Panc1 (cell line): Measurements from ENCODE around the gene CRCP. TPM values are rescaled to one million over a fixed set of nuclear protein-coding genes. Genes with fewer than 3 reads are reported as not detected.

Experiments used
- ATAC-seq: fragments of 200-7000 bp; cut with Tn5 transposase; 2 replicates; pipeline ENCODE4 v1.9.1; 2020; ENCODE audit warnings: mild to moderate bottlenecking, moderate library complexity
- BruUV-seq: library from RNA; stranded (reverse); fragments of 400-500 nt; replicated peaks from 2 replicates; lab custom pipeline; 2021; lab: Mats Ljungman, UMichigan
- CTCF ChIA-PET: fragments of 300-600 bp; sonication (Branson Sonifier 250); formaldehyde crosslinking; loops from one replicate; lab custom pipeline; 2022; ENCODE audit warnings: antibody characterized with exemption; lab: Charles Lee
- POLR2A ChIA-PET: fragments of 300-600 bp; sonication (Branson Sonifier 250); formaldehyde crosslinking; loops from one replicate; lab custom pipeline; 2022; ENCODE audit warnings: antibody characterized with exemption; lab: Charles Lee
- DNase-seq: peaks from one replicate; pipeline ENCODE4 v3.0.0-alpha.2; 2010; ENCODE audit warnings: low read depth, low spot score
- H3K27ac ChIP-seq: 2 replicates; pipeline ENCODE4 v1.5.1; 2011; ENCODE audit warnings: mild to moderate bottlenecking, low read length, inconsistent platforms
- H3K27me3 ChIP-seq: fragments of 200-500 bp; sonication (Bioruptor generic); 2 replicates; pipeline ENCODE4 v1.6.0; 2014; ENCODE audit warnings: low read length, inconsistent platforms; ENCODE audit not compliant: control insufficient read depth, insufficient read depth
- H3K36me3 ChIP-seq: fragments of 200-500 bp; sonication (Bioruptor generic); 2 replicates; pipeline ENCODE4 v1.5.1; 2014; ENCODE audit warnings: inconsistent platforms, mild to moderate bottlenecking, low read length, moderate library complexity; ENCODE audit not compliant: control insufficient read depth, insufficient read depth
- H3K4me1 ChIP-seq: 2 replicates; pipeline ENCODE4 v1.5.1; 2011; ENCODE audit warnings: inconsistent platforms, mild to moderate bottlenecking, low read length, moderate library complexity; ENCODE audit not compliant: control insufficient read depth, insufficient read depth
- H3K4me3 ChIP-seq, 2 experiments: 2 replicates each; pipeline ENCODE4 v1.5.1; 2011 to 2012; ENCODE audit warnings: low read depth in 2 of 2, low read length in 2 of 2, mild to moderate bottlenecking in 2 of 2, inconsistent platforms in 1 of 2, moderate library complexity in 1 of 2
- H3K9me3 ChIP-seq: fragments of 200-500 bp; sonication (Bioruptor generic); 2 replicates; pipeline ENCODE4 v1.5.1; 2014; ENCODE audit warnings: low read depth, mild to moderate bottlenecking, inconsistent platforms, low read length, moderate library complexity; ENCODE audit not compliant: control insufficient read depth, insufficient read depth
- CTCF ChIP-seq: fragments of 450-650 bp; IDR thresholded peaks from 2 replicates; pipeline ENCODE4 v1.5.1; 2017; ENCODE audit warnings: mild to moderate bottlenecking
- POLR2AphosphoS5 ChIP-seq: IDR thresholded peaks from 2 replicates; pipeline ENCODE4 v1.6.1; 2012; ENCODE audit warnings: mild to moderate bottlenecking, low read depth, low read length, moderate library complexity
- REST ChIP-seq, 2 experiments: IDR thresholded peaks; 2 replicates each; pipeline ENCODE4 v1.6.1; 2011 to 2012; ENCODE audit warnings: low read depth in 2 of 2, control low read depth in 1 of 2, low read length in 1 of 2, mild to moderate bottlenecking in 1 of 2, moderate library complexity in 1 of 2; ENCODE audit not compliant: insufficient read depth in 1 of 2
- SIN3A ChIP-seq: IDR thresholded peaks from 2 replicates; pipeline ENCODE4 v1.6.1; 2012; ENCODE audit warnings: low read depth, mild to moderate bottlenecking, low read length, moderate library complexity, borderline replicate concordance; ENCODE audit not compliant: insufficient read depth
- TCF7L2 ChIP-seq: IDR thresholded peaks from 2 replicates; pipeline ENCODE4 v1.6.1; 2011; ENCODE audit warnings: mild to moderate bottlenecking, low read depth, low read length, inconsistent platforms
- in situ Hi-C: cut with HindIII; loops from 2 replicates; pipeline ENCODE4 v1.10.0; 2016; ENCODE audit warnings: low sequenced_read_pairs, low pct_unique_long_range_greater_than_20kb
- intact Hi-C: fragments of 100-400 bp; cut with micrococcal nuclease; formaldehyde crosslinking; loops from one replicate; pipeline ENCODE4 v1.10.0; 2022; ENCODE audit not compliant: unreplicated experiment
- total RNA-seq: library from RNA; stranded (reverse); gene quantifications from one replicate; pipeline ENCODE4 v1.2.1, GENCODE V29; 2021; ENCODE audit not compliant: unreplicated experiment

The CRCP gene
- total RNA-seq, 1 experiment from 2014 or later = 46.4 TPM

- TF ChIP-seq REST (IDR thresholded peaks at IDR 0.05; ENCODE audit: insufficient read depth in 1 of 2, low read depth in 2 of 2, low read length in 1 of 2) (no peak), CTCF (no peak), TCF7L2 (no peak), POLR2AphosphoS5 (no peak), SIN3A (no peak)
- in situ Hi-C loops = no loop called here
- CTCF ChIA-PET = no interaction called here
- DNase-seq (no peak), ATAC-seq (no peak)
- intact Hi-C loops = no loop called here
- Histone ChIP-seq H3K9me3 (no peaks in the 10 kb centered on the region), H3K27ac (no peak overlapping the region), H3K4me3 (no peak overlapping the region), H3K36me3 (peaks cover 6% of the 10 kb centered on the region), H3K4me1 (no peaks in the 10 kb centered on the region; the same call in 1 of the 2 replicates), H3K27me3 (no peaks in the 10 kb centered on the region)
- POLR2A ChIA-PET = no interaction called here
- BruUV-seq = no TSS peak
Measured at GRCh38 chr7:66143876-66144332, 29.3 kb downstream of the CRCP start.

GRCh38 chr7:66145400-66146104, 30.9 kb downstream of the CRCP start:
- no peak for ATAC-seq
- POLR2A ChIA-PET = interaction anchor here (0.5 kb wide), 1 partner anchor 103 kb away, joined by 3 read pairs; no protein-coding TSS in a partner anchor
- CTCF ChIA-PET = no interaction called here

More at GRCh38 chr7:66145400-66146104, 30.9 kb downstream of the CRCP start:
- H3K36me3 ChIP-seq = peaks cover 4% of the 10 kb centered on the region
- no peak for DNase-seq
- no peak overlapping the region for H3K4me3 ChIP-seq
- in situ Hi-C loops = no loop called here
- H3K27me3 ChIP-seq = no peaks in the 10 kb centered on the region
- BruUV-seq = no TSS peak
- H3K4me1 ChIP-seq = no peaks in the 10 kb centered on the region; the same call in 1 of the 2 replicates
- H3K9me3 ChIP-seq = no peaks in the 10 kb centered on the region
- no peak overlapping the region for H3K27ac ChIP-seq
- intact Hi-C loops = no loop called here
- no peak for TF ChIP-seq POLR2AphosphoS5
- TF ChIP-seq TCF7L2 = no peak
- TF ChIP-seq CTCF = no peak
- no peak for TF ChIP-seq SIN3A
- no peak for TF ChIP-seq REST (IDR thresholded peaks at IDR 0.05; ENCODE audit: insufficient read depth in 1 of 2, low read depth in 2 of 2, low read length in 1 of 2)
